Endothelial cell of umbilical vein (primary cell): Measurements from ENCODE around the gene STAB1.

Experiments used
- CTCF ChIP-seq, 2 donors: IDR thresholded peaks; 1 replicate in 1 of 2; 2 replicates in 1 of 2; pipeline ENCODE4 v1.5.1; 2011; ENCODE audit warnings: low read length in 2 of 2, mild to moderate bottlenecking in 2 of 2, moderate library complexity in 2 of 2, control low read depth in 1 of 2, inconsistent platforms in 1 of 2, low read depth in 1 of 2; ENCODE audit not compliant: insufficient read depth in 1 of 2; ENCODE audit errors: extremely low read depth in 1 of 2
- FOS ChIP-seq: IDR thresholded peaks from 2 replicates; pipeline ENCODE4 v1.6.1; 2011; ENCODE audit warnings: mild to moderate bottlenecking, low read length, moderate library complexity, borderline replicate concordance; ENCODE audit not compliant: insufficient read depth

DNA sequence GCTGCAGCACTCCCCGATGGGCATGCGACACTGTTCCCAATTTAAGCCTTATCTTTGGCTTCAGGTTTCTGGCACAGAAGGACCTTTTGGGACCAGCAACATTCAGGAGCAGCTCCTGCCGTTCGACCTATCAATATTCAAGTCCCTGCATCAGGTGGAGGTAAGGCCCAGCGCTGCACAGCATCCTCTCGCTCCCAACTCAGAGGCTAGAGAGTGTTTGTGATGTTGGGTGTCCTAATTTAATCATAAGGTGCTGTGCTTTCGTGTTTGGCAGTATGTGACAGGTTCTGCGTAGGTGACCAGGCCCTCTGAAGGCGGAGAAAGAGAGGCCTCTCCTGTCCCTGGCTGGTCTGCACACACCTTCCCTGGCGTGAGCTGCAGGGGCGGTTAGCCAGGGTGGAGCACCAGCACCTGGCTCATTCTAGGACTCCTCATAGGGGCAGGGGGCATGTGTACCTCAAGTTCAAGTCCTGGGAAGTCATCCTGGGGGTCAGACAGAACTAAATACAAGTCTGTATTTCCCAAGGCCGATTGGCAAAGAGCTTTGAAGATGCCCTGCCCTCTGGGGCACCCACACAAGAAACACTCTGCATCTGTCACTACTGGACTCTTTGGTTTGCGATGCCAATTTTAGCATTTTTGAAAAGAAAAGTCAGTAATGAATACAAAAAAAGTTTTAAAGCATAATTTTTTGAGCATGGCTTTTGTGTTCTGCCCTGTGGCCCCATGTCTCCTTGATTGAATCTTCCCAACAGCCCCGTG is 22.7 kb upstream of the STAB1 start:
- TF ChIP-seq CTCF (IDR thresholded peaks at IDR 0.05; ENCODE audit: extremely low read depth in 1 of 2, insufficient read depth in 1 of 2, low read depth in 1 of 2, low read length in 2 of 2) (no peak), FOS (no peak)
